Esophagus squamous epithelium (tissue), 4 donors: Measurements from ENCODE around the gene TRIM32.

Experiments
- POLR2A ChIP-seq, 4 donors: fragments of 450-650 bp; IDR thresholded peaks; one replicate each; pipeline ENCODE4 v1.6.1; 2017; ENCODE audit warnings: antibody characterized with exemption in 4 of 4, mild to moderate bottlenecking in 4 of 4, moderate library complexity in 3 of 4
- TF ChIP-seq, protein P1 (sequence below), 6 experiments: fragments of 450-650 bp in 4 of 6; fragments of 200-600 bp in 2 of 6; sonication (generic) in 2 of 6; IDR thresholded peaks; one replicate each; pipeline ENCODE4 v1.5.1; 2016 to 2019; ENCODE audit warnings: antibody characterized with exemption in 6 of 6, mild to moderate bottlenecking in 4 of 6, moderate library complexity in 4 of 6

DNA sequence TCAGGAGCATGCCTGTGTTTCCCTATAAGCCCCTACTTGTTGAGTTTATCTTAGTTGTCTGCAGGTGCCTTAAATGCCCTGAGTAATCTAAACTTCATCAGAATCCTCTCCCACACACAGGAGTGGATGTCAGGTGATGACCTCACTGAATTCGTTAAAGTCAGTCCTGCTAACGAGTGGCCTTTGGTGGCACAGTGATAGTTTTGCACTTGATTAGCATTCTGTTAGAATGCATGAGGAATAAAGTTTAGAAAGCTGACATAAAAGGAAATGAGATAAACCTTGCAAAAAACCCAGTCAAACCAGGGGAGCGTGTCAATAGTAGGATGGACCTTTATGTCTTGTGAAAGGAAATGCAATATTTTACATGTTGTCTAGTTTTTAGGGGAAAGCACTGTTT is 4.5 kb downstream of the TRIM32 start:
- TF ChIP-seq, protein P1, sequence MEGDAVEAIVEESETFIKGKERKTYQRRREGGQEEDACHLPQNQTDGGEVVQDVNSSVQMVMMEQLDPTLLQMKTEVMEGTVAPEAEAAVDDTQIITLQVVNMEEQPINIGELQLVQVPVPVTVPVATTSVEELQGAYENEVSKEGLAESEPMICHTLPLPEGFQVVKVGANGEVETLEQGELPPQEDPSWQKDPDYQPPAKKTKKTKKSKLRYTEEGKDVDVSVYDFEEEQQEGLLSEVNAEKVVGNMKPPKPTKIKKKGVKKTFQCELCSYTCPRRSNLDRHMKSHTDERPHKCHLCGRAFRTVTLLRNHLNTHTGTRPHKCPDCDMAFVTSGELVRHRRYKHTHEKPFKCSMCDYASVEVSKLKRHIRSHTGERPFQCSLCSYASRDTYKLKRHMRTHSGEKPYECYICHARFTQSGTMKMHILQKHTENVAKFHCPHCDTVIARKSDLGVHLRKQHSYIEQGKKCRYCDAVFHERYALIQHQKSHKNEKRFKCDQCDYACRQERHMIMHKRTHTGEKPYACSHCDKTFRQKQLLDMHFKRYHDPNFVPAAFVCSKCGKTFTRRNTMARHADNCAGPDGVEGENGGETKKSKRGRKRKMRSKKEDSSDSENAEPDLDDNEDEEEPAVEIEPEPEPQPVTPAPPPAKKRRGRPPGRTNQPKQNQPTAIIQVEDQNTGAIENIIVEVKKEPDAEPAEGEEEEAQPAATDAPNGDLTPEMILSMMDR (IDR thresholded peaks at IDR 0.05): no peak
- no peak for TF ChIP-seq POLR2A (IDR thresholded peaks at IDR 0.05)
